Gastrocnemius medialis (tissue), 4 donors: ENCODE data around the gene ECM2. TPM values are rescaled to one million over a fixed set of nuclear protein-coding genes. Genes with fewer than 3 reads are reported as not detected.
"Not testable (repeated sequence)": the region's sequence is repeated elsewhere in the genome, so short reads cannot be mapped to it uniquely, and the experiment has no call there.

ENCODE experiments used
- ATAC-seq, 2 donors: fragments of 150-250 bp; one replicate each; pipeline ENCODE4 v1.9.1; 2016
- DNase-seq, 2 donors: peaks; one replicate each; pipeline ENCODE4 v3.0.0-alpha.2; 2019
- H3K27ac ChIP-seq, 4 donors: fragments of 200-600 bp; sonication (generic); 1 replicate in 1 of 4; 2 replicates in 3 of 4; pipeline ENCODE4 v1.5.1; 2016 to 2018; ENCODE audit warnings: mild to moderate bottlenecking in 2 of 4, moderate library complexity in 1 of 4
- H3K27me3 ChIP-seq, 3 donors: fragments of 200-600 bp; sonication (generic) in 2 of 3; 1 replicate in 1 of 3; 2 replicates in 2 of 3; pipeline versions ENCODE4 v1.5.1 to v1.6.0; 2016 to 2019; ENCODE audit warnings: mild to moderate bottlenecking in 1 of 3, moderate library complexity in 1 of 3
- H3K36me3 ChIP-seq, 2 donors: fragments of 200-600 bp; sonication (generic) in 1 of 2; one replicate each; pipeline ENCODE4 v1.5.1; 2017 to 2018
- H3K4me1 ChIP-seq, 2 donors: fragments of 200-600 bp; sonication (generic) in 1 of 2; one replicate each; pipeline ENCODE4 v1.5.1; 2016 to 2017; ENCODE audit warnings: mild to moderate bottlenecking in 2 of 2
- H3K4me3 ChIP-seq, 4 donors: fragments of 200-600 bp; sonication (generic) in 3 of 4; 1 replicate in 1 of 4; 2 replicates in 3 of 4; pipeline ENCODE4 v1.5.1; 2016 to 2019; ENCODE audit warnings: mild to moderate bottlenecking in 2 of 4
- H3K9me3 ChIP-seq, 3 donors: fragments of 200-600 bp; sonication (generic) in 2 of 3; 1 replicate in 1 of 3; 2 replicates in 2 of 3; pipeline ENCODE4 v1.5.1; 2016 to 2019
- CTCF ChIP-seq, 5 experiments: fragments of 450-650 bp in 3 of 5; fragments of 200-600 bp in 2 of 5; sonication (generic) in 2 of 5; IDR thresholded peaks in 4 of 5; conservative IDR thresholded peaks in 1 of 5; 1 replicate in 4 of 5; 2 replicates in 1 of 5; pipeline ENCODE4 v1.5.1; 2016 to 2019; ENCODE audit warnings: antibody characterized with exemption in 5 of 5, mild to moderate bottlenecking in 3 of 5, moderate library complexity in 3 of 5
- POLR2A ChIP-seq, 2 donors: fragments of 450-650 bp; IDR thresholded peaks; one replicate each; pipeline ENCODE4 v1.6.1; 2017; ENCODE audit warnings: antibody characterized with exemption in 2 of 2, mild to moderate bottlenecking in 2 of 2, moderate library complexity in 2 of 2
- in situ Hi-C, 4 donors: fragments of 200-750 bp; cut with MboI; loops; one replicate each; pipeline versions ENCODE4 v1.15.0 to v1.8.0; 2017; ENCODE audit warnings: low sequenced_read_pairs in 4 of 4
- intact Hi-C: fragments of 100-400 bp; cut with DNase I; formaldehyde crosslinking; loops from one replicate; pipeline ENCODE4 v1.15.1; 2023; ENCODE audit warnings: low total_unique reads
- total RNA-seq, 4 donors: library from RNA; depleted of rRNA; stranded (reverse); fragments of >200 nt; gene quantifications; one replicate each; pipeline versions ENCODE4 v1.1.0 to v1.2.3, GENCODE V29; 2016

Gene ECM2
- total RNA-seq, result 1 to 10 TPM; 1.5 to 9.7 (median 3.9) TPM

DNA sequence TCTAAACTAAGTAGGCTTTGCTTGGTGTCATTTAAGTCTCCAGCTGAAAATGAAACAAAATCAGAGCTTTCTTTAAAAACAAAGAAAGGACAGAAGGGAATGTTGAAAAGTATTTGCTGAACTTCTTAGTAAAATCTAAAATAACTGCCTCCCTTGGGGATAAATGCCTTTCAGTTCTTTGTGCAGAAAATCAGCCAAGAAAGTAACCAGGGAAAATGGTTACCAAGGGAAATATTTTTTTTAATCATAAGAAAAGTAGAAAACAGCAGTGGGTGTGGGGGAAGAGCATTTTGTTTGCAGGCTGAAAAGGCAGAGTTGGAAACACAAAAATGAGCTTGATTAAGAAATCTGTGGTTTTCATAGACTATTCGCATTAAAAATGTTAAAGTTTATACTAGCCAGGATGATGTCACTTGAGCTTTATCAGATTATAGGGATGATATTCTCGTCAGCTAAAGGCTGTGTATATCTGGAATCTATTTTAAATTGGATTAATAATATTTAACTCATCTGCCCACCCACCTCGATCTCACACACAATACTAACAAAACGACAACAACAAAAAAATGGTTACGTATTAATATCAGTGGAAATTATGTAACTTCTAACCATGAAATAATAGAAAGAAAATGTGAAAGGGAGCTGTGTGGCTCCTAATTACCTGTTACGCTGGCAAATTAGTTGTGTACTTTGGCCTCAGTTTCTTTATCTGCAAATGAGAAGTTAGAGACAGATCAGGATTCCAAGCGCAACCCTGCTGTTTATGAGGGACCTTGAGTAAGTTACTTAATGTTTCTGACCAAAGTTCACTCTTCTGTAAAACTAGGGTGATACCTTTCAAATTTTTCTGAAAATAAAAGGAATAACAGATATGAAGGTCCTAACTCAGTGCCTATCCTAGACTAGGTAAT, at the start of gene ECM2:
TSS of gene ECM2 (minus strand) at position 51 of the 911 bp plus-strand sequence. CDS start 13,124 bp downstream, outside the sequence.
- intact Hi-C loops, result no loop called here

GRCh38 chr9:92576175-92576574, 40.4 kb upstream of the ECM2 start:
- no peak overlapping the region for H3K4me3 ChIP-seq
- no peak overlapping the region for H3K27ac ChIP-seq
- H3K4me1 ChIP-seq, result no peaks in the 10 kb centered on the region
- no peaks in the 10 kb centered on the region for H3K27me3 ChIP-seq
- ATAC-seq, result no peak
- TF ChIP-seq CTCF (IDR thresholded peaks at IDR 0.05 in 4 of 5, conservative IDR thresholded peaks at IDR 0.05 in 1 of 5) (no peak), POLR2A (IDR thresholded peaks at IDR 0.05) (no peak)
- no peaks in the 10 kb centered on the region for H3K36me3 ChIP-seq
- H3K9me3 ChIP-seq, result no peaks in the 10 kb centered on the region
- intact Hi-C loops (no loop called here), in situ Hi-C loops (no loop called here)
- DNase-seq, result no peak

More for the DNA sequence above, at the start of gene ECM2:
- Histone ChIP-seq H3K36me3 (no peaks in the 10 kb centered on the region), H3K4me3 (peak within 1 kb of the TSS; percentile 21 to 42 (median 40)), H3K9me3 (no peaks in the 10 kb centered on the region), H3K27ac (peak within 1 kb of the TSS; percentile 45 to 69 (median 53)), H3K4me1 (no peaks in the 10 kb centered on the region), H3K27me3 (no peaks in the 10 kb centered on the region)
- DNase-seq, result no peak
- in situ Hi-C loops, result no loop called here
- TF ChIP-seq POLR2A (IDR thresholded peaks at IDR 0.05), result no peak
- TF ChIP-seq CTCF (IDR thresholded peaks at IDR 0.05 in 4 of 5, conservative IDR thresholded peaks at IDR 0.05 in 1 of 5), result no peak
- ATAC-seq, result peak; percentile 26 to 30

- H3K4me3 ChIP-seq, intact Hi-C loops, H3K27ac ChIP-seq, H3K4me1 ChIP-seq, DNase-seq, H3K9me3 ChIP-seq, H3K36me3 ChIP-seq, ATAC-seq, H3K27me3 ChIP-seq, in situ Hi-C loops: not testable (repeated sequence)
Measured at GRCh38 chr9:92573612-92574011, 37.8 kb upstream of the ECM2 start.

- H3K36me3 ChIP-seq, ATAC-seq, in situ Hi-C loops, DNase-seq, H3K27ac ChIP-seq, intact Hi-C loops, H3K27me3 ChIP-seq, H3K4me1 ChIP-seq, H3K4me3 ChIP-seq, H3K9me3 ChIP-seq: not testable (repeated sequence)
Measured at GRCh38 chr9:92571871-92572270, 36.1 kb upstream of the ECM2 start.

DNA sequence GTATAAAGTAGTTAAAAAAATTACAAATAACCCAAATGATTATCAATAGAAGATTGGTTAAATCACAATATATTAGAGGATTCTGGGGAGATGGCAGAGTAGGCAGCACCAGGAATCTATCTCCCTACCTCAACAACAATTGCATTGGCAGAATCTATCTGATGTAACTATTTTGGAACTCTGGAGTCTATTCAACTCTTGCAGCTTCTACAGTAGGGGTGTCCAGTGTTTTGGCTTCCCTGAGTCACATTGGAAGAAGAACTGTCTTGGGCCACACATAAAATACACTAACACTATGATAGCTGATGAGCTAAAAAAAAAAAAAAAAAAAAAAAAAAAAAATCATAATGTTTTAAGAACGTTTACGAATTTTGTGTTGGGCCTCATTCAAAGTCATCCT, 29.2 kb upstream of the ECM2 start:
- intact Hi-C loops, result no loop called here
- Histone ChIP-seq H3K4me1 (peaks cover 6 to 8% of the 10 kb centered on the region in 2 donors), H3K27me3 (no peaks in the 10 kb centered on the region), H3K9me3 (no peaks in the 10 kb centered on the region), H3K27ac (no peak overlapping the region), H3K36me3 (no peaks in the 10 kb centered on the region), H3K4me3 (no peak overlapping the region)
- no peak for ATAC-seq
- no peak for DNase-seq
- TF ChIP-seq POLR2A (IDR thresholded peaks at IDR 0.05), result no peak
- TF ChIP-seq CTCF (IDR thresholded peaks at IDR 0.05 in 4 of 5, conservative IDR thresholded peaks at IDR 0.05 in 1 of 5), result no peak
- in situ Hi-C loops, result no loop called here
